Muscle of leg (tissue), 11 donors: ENCODE results near the gene SPINK7. TPM values are rescaled to one million over a fixed set of nuclear protein-coding genes. Genes with fewer than 3 reads are reported as not detected.
"Not testable (repeated sequence)": the region's sequence is repeated elsewhere in the genome, so short reads cannot be mapped to it uniquely, and the experiment has no call there.

Source experiments
- DNase-seq: peaks from one replicate; pipeline ENCODE4 v3.0.0; 2013
- H3K27ac ChIP-seq: one replicate; pipeline ENCODE4 v1.5.1; 2013; ENCODE audit warnings: mild to moderate bottlenecking, low read length, control low read depth
- H3K27me3 ChIP-seq: one replicate; pipeline ENCODE4 v1.6.1; 2013; ENCODE audit warnings: low read length; ENCODE audit not compliant: control insufficient read depth, insufficient read depth
- H3K36me3 ChIP-seq: one replicate; pipeline ENCODE4 v1.6.1; 2013; ENCODE audit warnings: low read length; ENCODE audit not compliant: control insufficient read depth, insufficient read depth
- H3K4me1 ChIP-seq: one replicate; pipeline ENCODE4 v1.6.1; 2013; ENCODE audit warnings: low read length; ENCODE audit not compliant: control insufficient read depth, insufficient read depth
- H3K4me3 ChIP-seq: one replicate; pipeline ENCODE4 v1.5.1; 2013; ENCODE audit warnings: low read length, control low read depth
- H3K9me3 ChIP-seq: replicated peaks from 2 replicates; pipeline ENCODE4 v1.6.1; 2013; ENCODE audit warnings: low read depth, low read length; ENCODE audit not compliant: control insufficient read depth
- WGBS: methylation state at CpG from one replicate; pipeline ENCODE4 v1.1.5; 2013; ENCODE audit warnings: missing lambda C conversion rate; ENCODE audit not compliant: insufficient coverage; 5-methylcytosine and 5-hydroxymethylcytosine counted together
- polyA plus RNA-seq, 8 donors: library from polyadenylated mRNA; unstranded; fragments of 120-200 nt; gene quantifications; one replicate each; pipeline versions ENCODE4 v1.2.1 to v1.2.3, GENCODE V29; 2013; ENCODE audit warnings: inconsistent platforms in 1 of 8, low replicate concordance in 1 of 8; ENCODE audit not compliant: insufficient read length in 8 of 8, insufficient read depth in 1 of 8
- total RNA-seq: library from RNA; stranded (reverse); fragments of 120-200 nt; gene quantifications from one replicate; pipeline ENCODE4 v1.2.4, GENCODE V29; 2013

Gene SPINK7
- total and polyA plus RNA-seq, 9 donors: 0.11 to 0.74 (median 0.19) TPM; not detected in 5

- Histone ChIP-seq H3K36me3 (no peaks in the 10 kb centered on the region), H3K4me1 (no peaks in the 10 kb centered on the region), H3K27me3 (no peaks in the 10 kb centered on the region), H3K27ac (no peak overlapping the region), H3K4me3 (no peak overlapping the region), H3K9me3 (no peaks in the 10 kb centered on the region)
- no peak for DNase-seq
Observed at GRCh38 chr5:148309746-148310145, 2.5 kb upstream of the SPINK7 start.

- H3K4me1 ChIP-seq: no peaks in the 10 kb centered on the region
- H3K9me3 ChIP-seq: no peaks in the 10 kb centered on the region
- WGBS: no CpG with 5 or more reads among the region's 3 CpGs
- no peaks in the 10 kb centered on the region for H3K36me3 ChIP-seq
- no peak overlapping the region for H3K4me3 ChIP-seq
- no peaks in the 10 kb centered on the region for H3K27me3 ChIP-seq
- H3K27ac ChIP-seq: no peak overlapping the region
- no peak for DNase-seq
Observed at GRCh38 chr5:148311484-148311883, 739 bp upstream of the SPINK7 start.

- no peak for DNase-seq
- H3K4me3 ChIP-seq: no peak overlapping the region
- WGBS: no CpG with 5 or more reads among the region's 2 CpGs
- no peaks in the 10 kb centered on the region for H3K27me3 ChIP-seq
- H3K36me3 ChIP-seq: no peaks in the 10 kb centered on the region
- H3K4me1 ChIP-seq: no peaks in the 10 kb centered on the region
- no peak overlapping the region for H3K27ac ChIP-seq
- H3K9me3 ChIP-seq: no peaks in the 10 kb centered on the region
Observed at GRCh38 chr5:148314187-148314586, 2.0 kb downstream of the SPINK7 start.

- WGBS: no CpG with 5 or more reads among the region's 4 CpGs
- H3K27ac ChIP-seq: no peak overlapping the region
- no peaks in the 10 kb centered on the region for H3K36me3 ChIP-seq
Observed at GRCh38 chr5:148314731-148315130, 2.5 kb downstream of the SPINK7 start.

GRCh38 chr5:148320011-148320963 lies 8.1 kb downstream of the SPINK7 start:
- not testable (repeated sequence) for H3K36me3 ChIP-seq, H3K27me3 ChIP-seq, H3K4me1 ChIP-seq, H3K9me3 ChIP-seq, DNase-seq, H3K27ac ChIP-seq
- 50% methylated on average over 31 of the region's 42 CpGs for WGBS
- H3K4me3 ChIP-seq: peak overlapping the region; percentile 15

More at GRCh38 chr5:148314731-148315130, 2.5 kb downstream of the SPINK7 start:
- Histone ChIP-seq H3K4me1 (no peaks in the 10 kb centered on the region), H3K9me3 (no peaks in the 10 kb centered on the region), H3K4me3 (no peak overlapping the region), H3K27me3 (no peaks in the 10 kb centered on the region)
- DNase-seq: no peak

GRCh38 chr5:148333262-148333849 lies 21.1 kb downstream of the SPINK7 start:
- peaks cover 4% of the 10 kb centered on the region for H3K9me3 ChIP-seq
- H3K27ac ChIP-seq: no peak overlapping the region
- WGBS: no CpG with 5 or more reads among the region's 4 CpGs
- no peak for DNase-seq
- no peaks in the 10 kb centered on the region for H3K4me1 ChIP-seq
- H3K36me3 ChIP-seq: no peaks in the 10 kb centered on the region
- H3K4me3 ChIP-seq: no peak overlapping the region
- H3K27me3 ChIP-seq: no peaks in the 10 kb centered on the region

GRCh38 chr5:148335259-148335658 lies 23.0 kb downstream of the SPINK7 start, which contains the start of gene SPINK9:
TSS of gene SPINK9 (plus strand) at chr5:148335559. CDS start at chr5:148335614, 55 bp downstream.
- no CpG with 5 or more reads among the region's 3 CpGs for WGBS
- H3K4me1 ChIP-seq: no peaks in the 10 kb centered on the region
- no peak for DNase-seq
- no peak within 1 kb of the TSS for H3K27ac ChIP-seq
- no peak within 1 kb of the TSS for H3K4me3 ChIP-seq
- no peaks in the 10 kb centered on the region for H3K27me3 ChIP-seq
- H3K9me3 ChIP-seq: peaks cover 4% of the 10 kb centered on the region
- no peaks in the 10 kb centered on the region for H3K36me3 ChIP-seq

GRCh38 chr5:148336704-148337435 lies 24.6 kb downstream of the SPINK7 start:
- Histone ChIP-seq H3K27ac (no peak overlapping the region), H3K4me3 (no peak overlapping the region), H3K4me1 (no peaks in the 10 kb centered on the region), H3K9me3 (no peaks in the 10 kb centered on the region), H3K36me3 (no peaks in the 10 kb centered on the region), H3K27me3 (no peaks in the 10 kb centered on the region)
- DNase-seq: peak; percentile 18
- WGBS: no CpG with 5 or more reads among the region's 3 CpGs

GRCh38 chr5:148342371-148343045 lies 30.3 kb downstream of the SPINK7 start:
- DNase-seq: no peak
- no peaks in the 10 kb centered on the region for H3K36me3 ChIP-seq
- no peak overlapping the region for H3K4me3 ChIP-seq
- no peaks in the 10 kb centered on the region for H3K9me3 ChIP-seq
- no peaks in the 10 kb centered on the region for H3K4me1 ChIP-seq
- no CpG with 5 or more reads among the region's 2 CpGs for WGBS
- no peak overlapping the region for H3K27ac ChIP-seq
- H3K27me3 ChIP-seq: no peaks in the 10 kb centered on the region
